GM20000 (cell line): ENCODE measurements around the gene P2RY2.

ENCODE experiments used
- DNase-seq: peaks from one replicate; pipeline ENCODE4 v3.0.0; 2012; ENCODE audit warnings: low spot score
- TF ChIP-seq, protein P1 (sequence below): IDR thresholded peaks from 2 replicates; pipeline ENCODE4 v1.5.1; 2012; ENCODE audit warnings: mild to moderate bottlenecking, control low read depth; ENCODE audit errors: extremely low read depth, missing control alignments

Gene P2RY2

DNA sequence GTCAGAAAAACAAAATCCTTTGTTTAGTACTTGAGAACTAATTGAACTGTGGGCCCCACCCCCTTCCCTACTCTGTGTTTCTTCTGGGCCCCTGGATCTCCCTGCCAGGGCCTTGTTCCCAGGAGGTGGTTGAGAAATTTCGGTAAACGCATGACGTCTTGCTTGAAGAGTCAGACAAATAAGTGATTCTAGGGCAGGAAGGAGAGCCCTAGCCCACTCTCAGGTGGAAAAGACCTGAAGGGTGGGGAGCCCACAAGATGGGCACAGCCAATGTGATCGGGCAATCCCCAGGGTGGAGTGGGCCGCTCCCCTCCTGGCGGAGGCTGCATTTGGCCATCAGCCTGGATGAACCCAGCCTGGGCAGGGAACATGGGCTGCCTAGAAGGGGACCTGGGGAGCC is 16.8 kb upstream of the P2RY2 start:
- no peak for DNase-seq
- TF ChIP-seq, protein P1, sequence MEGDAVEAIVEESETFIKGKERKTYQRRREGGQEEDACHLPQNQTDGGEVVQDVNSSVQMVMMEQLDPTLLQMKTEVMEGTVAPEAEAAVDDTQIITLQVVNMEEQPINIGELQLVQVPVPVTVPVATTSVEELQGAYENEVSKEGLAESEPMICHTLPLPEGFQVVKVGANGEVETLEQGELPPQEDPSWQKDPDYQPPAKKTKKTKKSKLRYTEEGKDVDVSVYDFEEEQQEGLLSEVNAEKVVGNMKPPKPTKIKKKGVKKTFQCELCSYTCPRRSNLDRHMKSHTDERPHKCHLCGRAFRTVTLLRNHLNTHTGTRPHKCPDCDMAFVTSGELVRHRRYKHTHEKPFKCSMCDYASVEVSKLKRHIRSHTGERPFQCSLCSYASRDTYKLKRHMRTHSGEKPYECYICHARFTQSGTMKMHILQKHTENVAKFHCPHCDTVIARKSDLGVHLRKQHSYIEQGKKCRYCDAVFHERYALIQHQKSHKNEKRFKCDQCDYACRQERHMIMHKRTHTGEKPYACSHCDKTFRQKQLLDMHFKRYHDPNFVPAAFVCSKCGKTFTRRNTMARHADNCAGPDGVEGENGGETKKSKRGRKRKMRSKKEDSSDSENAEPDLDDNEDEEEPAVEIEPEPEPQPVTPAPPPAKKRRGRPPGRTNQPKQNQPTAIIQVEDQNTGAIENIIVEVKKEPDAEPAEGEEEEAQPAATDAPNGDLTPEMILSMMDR, result no peak

DNA sequence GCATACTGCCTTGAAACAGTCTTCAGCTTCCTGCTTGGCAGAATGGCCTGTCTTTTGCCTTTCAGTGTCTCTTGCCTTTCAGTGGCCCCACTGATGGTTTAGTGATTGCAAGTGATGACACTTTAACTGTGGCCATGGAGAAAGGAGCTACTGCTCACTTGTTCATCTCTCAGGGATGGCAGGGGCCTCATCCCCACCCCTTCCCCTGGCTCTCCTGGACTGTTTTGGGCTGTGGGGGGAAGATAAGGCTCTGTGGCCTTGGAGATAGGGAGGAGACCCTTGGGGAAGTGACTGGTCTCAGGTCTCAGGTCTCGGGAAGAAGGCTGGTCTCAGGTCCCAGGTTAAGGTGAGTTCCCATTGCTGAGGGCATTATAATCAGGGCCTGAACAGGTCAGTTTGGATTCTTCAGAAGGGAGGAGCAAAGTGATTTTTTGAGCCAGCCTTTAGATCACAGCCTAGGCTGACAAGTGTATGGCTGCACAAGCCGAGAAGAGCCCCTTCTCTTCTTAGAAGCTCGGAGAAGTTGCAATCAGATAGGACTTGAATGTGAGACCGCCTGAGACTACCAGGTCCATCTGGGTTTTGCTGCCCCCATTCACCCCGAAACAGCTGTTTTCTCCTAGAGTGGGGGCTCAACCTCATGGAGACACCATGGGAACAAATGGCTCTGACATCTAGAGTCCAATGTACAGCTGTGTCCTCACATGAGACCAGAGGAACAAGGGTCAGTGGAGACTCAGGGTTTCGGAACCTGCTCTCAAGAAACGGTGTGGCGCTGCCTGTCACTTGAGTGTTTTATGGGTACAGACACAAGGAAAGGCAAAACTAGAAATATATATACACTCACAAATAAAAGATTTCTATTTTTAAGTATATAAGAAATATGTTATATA is 15.9 kb upstream of the P2RY2 start:
- DNase-seq, result no peak
- TF ChIP-seq, protein P1, result no peak

DNA sequence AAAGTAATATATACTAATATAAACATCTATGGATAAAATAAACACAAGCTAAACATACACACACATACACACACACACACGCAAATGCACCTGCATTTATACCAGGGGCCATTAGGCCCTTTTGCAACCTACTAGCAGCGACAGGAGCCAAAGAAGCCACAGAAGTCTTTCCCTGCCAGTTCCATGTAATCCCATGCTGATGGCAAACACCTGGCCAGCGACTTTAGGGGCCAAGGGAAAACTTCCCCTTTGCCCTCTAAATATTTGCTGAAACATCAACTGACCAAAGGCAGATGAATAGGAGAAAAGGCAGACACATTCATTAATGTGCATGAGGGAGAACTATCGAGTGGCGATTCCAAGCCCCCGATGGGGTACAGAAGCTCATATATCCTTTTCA is 14.8 kb upstream of the P2RY2 start:
- TF ChIP-seq, protein P1, result no peak
- no peak for DNase-seq

DNA sequence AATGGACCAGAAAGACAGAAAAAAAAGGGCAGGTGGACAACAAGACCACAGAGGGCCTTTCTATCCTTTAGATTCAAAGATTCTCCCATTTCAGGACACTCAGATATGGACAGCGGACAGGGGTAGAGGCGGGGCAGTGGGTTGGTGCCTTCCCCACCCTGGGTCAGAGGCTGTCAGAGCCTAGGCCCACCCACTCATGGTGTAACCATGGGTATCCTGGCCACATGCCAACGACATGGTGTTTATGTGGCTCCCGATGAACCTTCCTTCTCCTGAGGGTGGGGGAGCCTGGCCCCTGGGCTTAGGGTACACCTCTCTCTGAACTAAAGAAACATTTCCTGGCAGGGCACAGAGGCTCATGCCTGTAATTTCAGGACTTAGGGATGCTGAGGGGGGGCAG is 14.3 kb upstream of the P2RY2 start:
- DNase-seq, result no peak
- TF ChIP-seq, protein P1, result no peak

DNA sequence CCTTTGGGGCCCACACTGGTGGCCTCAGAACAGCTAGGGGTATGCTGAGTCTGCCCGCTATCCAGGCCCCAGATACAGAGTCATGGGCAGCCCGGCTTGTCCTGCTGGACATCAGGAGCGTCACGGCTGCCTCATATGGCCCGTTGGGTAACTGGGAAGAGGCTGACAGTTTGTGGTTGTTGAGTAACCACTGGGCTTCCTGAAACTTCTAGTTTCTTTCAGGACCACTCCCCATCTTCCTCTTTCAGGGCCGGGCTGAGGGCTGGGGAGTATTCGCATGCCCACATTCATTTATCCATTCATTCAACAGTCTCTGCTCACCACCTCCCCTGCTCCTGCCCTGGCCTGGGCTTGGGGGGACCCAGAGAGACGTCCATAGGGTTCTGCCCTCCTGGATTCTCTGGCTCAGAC is 13.4 kb upstream of the P2RY2 start:
- TF ChIP-seq, protein P1, result no peak
- no peak for DNase-seq

- no peak for DNase-seq
- TF ChIP-seq, protein P1, result no peak
These were observed 12.3 kb upstream of the P2RY2 start for GRCh38 chr11:73205661-73206343.

GRCh38 chr11:73206801-73207200 is 11.3 kb upstream of the P2RY2 start:
- no peak for DNase-seq
- TF ChIP-seq, protein P1, result no peak
